GM19324 (cell line): Measurements from ENCODE around the gene GPR21.

Experiments used
- ATAC-seq: cut with Tn5 transposase; IDR thresholded peaks from one replicate; pipeline ENCODE4 v1.9.1; 2021; ENCODE audit warnings: mild to moderate bottlenecking, moderate library complexity; ENCODE audit not compliant: unreplicated experiment, low FRiP score

The GPR21 gene

DNA sequence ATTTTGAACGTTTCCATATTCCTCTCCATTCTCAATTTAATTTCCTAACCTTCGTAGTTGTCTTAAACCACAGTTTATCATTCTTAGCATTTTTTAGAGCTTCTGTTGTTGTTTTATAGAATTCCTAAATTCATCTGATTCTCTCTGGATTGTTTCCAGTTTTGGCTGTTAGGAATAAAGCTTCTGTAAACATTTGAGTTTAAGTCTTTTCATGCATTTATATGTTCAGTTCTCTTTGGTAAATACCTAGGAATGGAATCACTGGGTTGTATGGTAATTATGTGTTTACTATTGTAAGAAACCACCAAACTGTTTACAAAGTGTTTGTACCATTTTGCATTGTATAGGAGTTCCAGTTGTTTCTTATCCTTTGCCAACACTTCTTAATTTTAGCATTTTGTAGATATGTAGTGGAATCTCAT lies 29.7 kb downstream of the GPR21 start:
- no peak for ATAC-seq

GRCh38 chr9:123063896-123064295 lies 30.4 kb downstream of the GPR21 start:
- ATAC-seq: no peak

DNA sequence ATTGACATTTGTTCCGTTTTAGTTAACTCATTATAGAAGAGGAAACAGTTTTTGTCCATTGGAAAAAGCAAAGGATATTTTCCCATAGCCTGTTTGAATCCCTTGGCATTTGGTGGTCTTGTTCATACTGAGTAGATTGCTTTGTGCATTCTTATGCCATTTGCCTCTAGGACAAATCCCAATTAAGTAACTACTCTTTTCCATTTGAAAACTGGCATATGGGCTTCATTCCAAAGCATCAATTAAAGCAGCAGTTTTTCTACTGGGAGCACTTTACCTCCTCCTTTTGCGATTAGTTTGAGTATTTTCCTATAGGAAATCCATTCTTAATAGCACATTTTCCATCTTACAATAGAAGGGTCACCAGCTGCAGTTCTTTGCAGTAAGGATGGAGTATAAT lies 31.2 kb downstream of the GPR21 start:
- ATAC-seq: no peak

DNA sequence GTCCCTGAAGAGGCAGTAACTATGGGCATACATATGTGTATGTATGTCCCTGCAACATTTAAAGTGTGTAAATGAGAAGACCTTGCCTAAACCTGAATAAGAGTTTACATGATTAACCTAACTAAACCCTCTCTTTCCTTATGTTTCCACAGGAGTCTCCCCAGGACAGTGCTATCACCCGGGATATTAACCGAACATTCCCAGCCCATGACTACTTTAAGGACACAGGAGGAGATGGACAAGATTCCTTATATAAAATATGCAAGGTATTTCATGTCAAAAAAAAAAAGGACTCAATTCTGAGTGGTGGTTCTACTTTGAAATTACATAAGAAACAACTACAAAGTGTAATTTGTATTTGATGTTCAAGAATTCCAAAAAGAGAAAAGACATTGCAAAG lies 31.7 kb downstream of the GPR21 start:
- no peak for ATAC-seq

- no peak for ATAC-seq
Observed at GRCh38 chr9:123067136-123067535, 33.7 kb downstream of the GPR21 start.

GRCh38 chr9:123069010-123069481 lies 35.6 kb downstream of the GPR21 start:
- no peak for ATAC-seq

- no peak for ATAC-seq
Observed at GRCh38 chr9:123070198-123070597, 36.7 kb downstream of the GPR21 start.

DNA sequence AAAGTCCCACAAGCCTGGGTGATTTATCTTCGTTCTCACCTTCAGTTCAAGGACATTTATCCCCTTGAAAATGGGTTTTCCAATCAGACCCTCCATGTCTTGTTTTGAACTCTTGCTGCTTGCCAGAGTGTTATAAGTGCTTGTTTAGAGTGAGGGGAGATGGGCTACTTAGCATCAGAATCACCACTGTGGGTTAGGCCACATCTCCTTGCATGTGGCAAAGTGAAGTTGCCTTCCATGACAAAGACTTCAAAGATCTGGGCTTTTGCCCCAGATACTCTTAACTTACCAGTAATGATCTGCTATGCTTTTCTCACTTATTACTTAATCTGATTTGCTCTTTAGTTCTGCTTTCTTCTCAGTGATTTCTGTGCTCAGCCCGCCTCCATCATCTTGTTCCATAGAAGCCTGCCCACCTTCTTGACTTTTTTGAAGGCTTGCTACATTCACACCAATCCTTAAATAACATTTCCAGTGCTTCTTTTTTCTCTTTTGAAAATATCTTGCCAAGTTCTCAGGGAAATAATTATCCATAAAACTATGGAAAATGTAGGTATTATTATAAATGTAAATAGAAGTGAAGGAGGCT lies 39.0 kb downstream of the GPR21 start:
- ATAC-seq: no peak

GRCh38 chr9:123073441-123073840 lies 40.0 kb downstream of the GPR21 start:
- ATAC-seq: no peak

GRCh38 chr9:123073991-123074422 lies 40.5 kb downstream of the GPR21 start:
- ATAC-seq: no peak

DNA sequence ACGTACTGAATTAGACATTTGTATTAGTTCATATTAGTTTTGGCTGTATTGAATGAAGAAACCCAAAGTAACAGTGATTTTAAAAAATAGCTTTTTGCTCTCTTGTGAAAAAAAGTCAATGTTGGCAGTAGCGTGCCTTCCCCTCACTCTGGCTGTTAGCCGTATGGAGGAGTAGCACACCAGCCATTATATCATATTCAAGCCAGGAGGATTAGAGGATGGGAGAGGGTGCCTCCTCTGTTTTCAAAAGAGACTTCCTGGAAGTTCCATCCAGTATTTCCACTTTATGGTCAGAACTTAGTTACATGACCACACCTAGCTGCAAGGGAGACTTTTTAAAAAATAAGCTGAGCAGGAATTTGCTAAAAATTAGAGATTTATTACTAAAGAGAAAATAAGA lies 41.2 kb downstream of the GPR21 start:
- ATAC-seq: no peak

- ATAC-seq: no peak
Observed at GRCh38 chr9:123080444-123080843, 47.0 kb downstream of the GPR21 start.

DNA sequence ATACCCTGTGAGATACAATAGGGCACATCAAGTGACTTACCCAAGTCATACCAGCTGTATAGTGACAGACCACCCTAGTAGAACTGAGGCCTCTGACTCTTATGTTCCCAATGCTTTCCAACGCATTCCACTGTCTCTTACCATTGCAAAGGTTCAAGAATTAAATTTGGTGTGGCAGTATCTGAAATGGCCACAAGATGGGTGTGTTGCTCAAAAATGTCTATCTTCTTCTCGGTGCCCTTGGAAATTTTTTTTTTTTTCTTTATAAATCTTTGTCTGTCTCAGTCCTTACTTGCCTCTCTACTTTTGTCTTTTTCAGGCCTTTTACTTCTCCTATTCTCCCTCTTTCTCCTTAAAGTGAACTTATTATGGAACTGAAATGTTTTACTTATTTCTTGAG lies 48.4 kb downstream of the GPR21 start:
- no peak for ATAC-seq

DNA sequence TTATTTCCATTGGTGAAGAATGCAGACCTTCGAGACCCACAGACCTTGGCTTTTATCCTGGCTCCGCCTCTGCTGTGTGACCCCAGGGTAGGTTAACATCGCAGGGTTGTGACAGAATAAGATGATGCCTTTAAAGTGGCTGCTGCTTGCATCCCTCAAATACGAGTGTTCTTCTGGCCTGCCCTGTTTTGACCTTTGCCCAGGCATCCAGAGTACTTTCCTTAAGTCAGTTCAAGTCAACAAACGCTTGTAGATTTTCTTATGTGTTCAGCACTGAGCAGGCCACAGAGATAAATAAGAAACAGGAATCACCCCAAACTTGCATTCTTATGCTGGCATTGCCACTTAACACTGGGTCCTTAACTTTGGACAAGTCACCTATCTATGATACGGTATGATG lies 50.2 kb downstream of the GPR21 start:
- ATAC-seq: no peak

DNA sequence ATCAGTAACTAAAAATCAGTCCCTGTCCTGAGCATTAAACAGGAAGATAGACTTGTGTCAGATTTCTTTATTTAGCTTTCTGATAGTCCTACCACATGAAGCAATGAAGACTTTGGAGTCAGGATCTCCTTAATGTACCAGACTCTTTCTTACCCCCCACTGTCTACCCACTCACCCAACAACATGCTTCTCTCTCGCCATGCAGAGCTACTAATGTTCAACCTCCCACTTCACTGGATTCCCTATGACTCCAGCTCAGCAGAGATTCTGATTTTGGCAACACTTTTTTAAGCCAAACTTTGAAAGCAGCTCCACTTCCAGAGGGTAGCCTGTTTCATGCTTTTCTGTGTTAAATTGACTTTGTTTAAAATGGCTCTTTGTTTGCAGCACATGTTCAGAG lies 50.8 kb downstream of the GPR21 start:
- no peak for ATAC-seq
